GM23248 (cell line): ENCODE data around the gene CUL2.

Experiments
- EZH2 ChIP-seq: fragments of 200-600 bp; sonication (generic); IDR thresholded peaks from 2 replicates; pipeline ENCODE4 v1.6.1; 2018; ENCODE audit warnings: antibody characterized with exemption, mild to moderate bottlenecking; ENCODE audit not compliant: insufficient read depth, poor library complexity, severe bottlenecking
- EZH2phosphoT487 ChIP-seq: fragments of 200-600 bp; sonication (generic); IDR thresholded peaks from 2 replicates; pipeline ENCODE4 v1.6.1; 2018; ENCODE audit warnings: antibody characterized with exemption, moderate library complexity, mild to moderate bottlenecking, low read depth; ENCODE audit not compliant: insufficient read depth

DNA sequence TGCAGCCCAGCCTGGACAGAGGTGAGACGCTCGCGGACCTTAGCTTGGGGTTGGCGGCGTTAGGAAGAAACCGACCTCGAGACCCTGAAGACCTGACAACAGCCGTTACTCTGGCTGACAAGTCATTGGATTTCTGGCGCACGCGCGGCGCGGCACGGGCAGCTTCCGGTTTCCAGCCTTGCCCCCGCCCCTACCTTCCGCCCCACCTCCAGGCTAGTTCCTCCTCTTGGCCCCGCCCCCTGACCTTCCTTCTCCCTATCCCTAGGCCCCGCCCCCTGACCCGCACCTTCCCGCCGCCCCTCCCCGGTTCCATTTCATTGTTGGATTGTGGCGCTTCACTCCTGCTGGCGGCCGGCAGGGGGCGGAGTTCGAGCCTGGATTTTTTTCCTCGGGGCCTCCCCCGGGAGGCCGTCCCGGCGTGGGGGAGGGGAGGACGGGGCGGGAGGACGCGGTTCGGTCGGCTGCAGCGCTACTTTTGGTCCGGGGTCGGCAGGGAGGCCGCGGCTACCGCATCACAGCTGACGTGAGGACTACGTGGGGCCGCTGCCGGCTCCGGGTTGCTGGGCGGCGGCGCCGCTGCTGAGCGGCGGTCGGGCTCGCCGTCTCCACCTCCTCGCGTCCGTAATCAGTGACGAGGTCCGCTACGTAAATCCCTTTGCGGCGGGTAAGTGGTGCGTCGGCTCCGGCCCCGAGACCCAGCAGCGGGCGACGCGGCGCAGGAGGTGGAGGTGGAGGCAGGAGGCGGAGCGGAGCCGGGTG is 36.6 kb upstream of the CUL2 start, which contains the start of gene CREM:
- TF ChIP-seq EZH2 (no peak), EZH2phosphoT487 (no peak)
